22Rv1 (cell line): ENCODE measurements around the gene NFATC3.

Experiments used
- CTCF ChIP-seq: fragments of 450-650 bp; IDR thresholded peaks from 2 replicates; pipeline ENCODE4 v1.5.1; 2017; ENCODE audit warnings: mild to moderate bottlenecking
- ZFX ChIP-seq: fragments of 450-650 bp; IDR thresholded peaks from 2 replicates; pipeline ENCODE4 v1.6.1; 2017; ENCODE audit warnings: antibody characterized with exemption, borderline replicate concordance

GRCh38 chr16:68200088-68200783 is 115.1 kb downstream of the NFATC3 start:
- TF ChIP-seq CTCF (no peak), ZFX (no peak)
